H1 (cell line): ENCODE results near the gene KISS1.
"Not testable (repeated sequence)": the region's sequence is repeated elsewhere in the genome, so short reads cannot be mapped to it uniquely, and the experiment has no call there.

Experiments used
- BRCA1 ChIP-seq: IDR thresholded peaks from 2 replicates; pipeline ENCODE4 v1.6.1; 2012; ENCODE audit warnings: low read depth, low read length, improper control_type of control experiment
- EGR1 ChIP-seq: IDR thresholded peaks from 2 replicates; pipeline ENCODE4 v1.6.1; 2011; ENCODE audit warnings: low read depth, low read length, borderline replicate concordance
- EZH2 ChIP-seq: fragments of 200-600 bp; sonication (generic); IDR thresholded peaks from 2 replicates; pipeline ENCODE4 v1.7.1; 2012; ENCODE audit warnings: low read depth, mild to moderate bottlenecking, moderate library complexity, low read length, inconsistent platforms; ENCODE audit not compliant: severe bottlenecking
- NRF1 ChIP-seq: IDR thresholded peaks from 2 replicates; pipeline ENCODE4 v1.6.1; 2011; ENCODE audit warnings: mild to moderate bottlenecking, low read depth, low read length, improper control_type of control experiment
- POLR2AphosphoS5 ChIP-seq: IDR thresholded peaks from 2 replicates; pipeline ENCODE4 v1.6.1; 2011; ENCODE audit warnings: low read depth, low read length
- TEAD4 ChIP-seq: IDR thresholded peaks from 2 replicates; pipeline ENCODE4 v1.6.1; 2012; ENCODE audit warnings: low read depth, low read length, inconsistent platforms, mixed read lengths
- TF ChIP-seq, protein P1 (sequence below), 3 experiments: IDR thresholded peaks; 1 replicate in 2 of 3; 2 replicates in 1 of 3; pipeline versions ENCODE4 v1.5.1 to v1.6.1; 2011; ENCODE audit warnings: low read length in 3 of 3, mild to moderate bottlenecking in 3 of 3, inconsistent platforms in 2 of 3, low read depth in 1 of 3, moderate library complexity in 1 of 3; ENCODE audit not compliant: insufficient read depth in 1 of 3; ENCODE audit errors: control extremely low read depth in 1 of 3

DNA sequence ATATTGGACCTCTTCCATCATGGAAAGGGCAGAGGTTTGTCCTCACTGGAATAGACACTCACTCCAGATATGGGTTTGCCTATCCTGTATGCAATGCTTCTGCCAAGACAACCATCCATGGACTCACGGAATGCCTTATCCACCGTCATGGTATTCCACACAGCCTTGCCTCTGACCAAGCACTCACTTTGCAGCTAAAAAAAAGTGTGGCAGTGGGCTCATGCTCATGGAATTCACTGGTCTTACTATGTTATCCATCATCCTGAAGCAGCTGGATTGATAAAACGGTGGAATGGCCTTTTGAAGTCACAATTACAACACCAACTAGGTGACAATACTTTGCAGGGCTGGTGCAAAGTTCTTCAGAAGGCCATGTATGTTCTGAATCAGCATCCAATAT is 43.1 kb upstream of the KISS1 start:
- not testable (repeated sequence) for TF ChIP-seq EZH2, BRCA1, TEAD4, NRF1, POLR2AphosphoS5, EGR1
- TF ChIP-seq, protein P1, sequence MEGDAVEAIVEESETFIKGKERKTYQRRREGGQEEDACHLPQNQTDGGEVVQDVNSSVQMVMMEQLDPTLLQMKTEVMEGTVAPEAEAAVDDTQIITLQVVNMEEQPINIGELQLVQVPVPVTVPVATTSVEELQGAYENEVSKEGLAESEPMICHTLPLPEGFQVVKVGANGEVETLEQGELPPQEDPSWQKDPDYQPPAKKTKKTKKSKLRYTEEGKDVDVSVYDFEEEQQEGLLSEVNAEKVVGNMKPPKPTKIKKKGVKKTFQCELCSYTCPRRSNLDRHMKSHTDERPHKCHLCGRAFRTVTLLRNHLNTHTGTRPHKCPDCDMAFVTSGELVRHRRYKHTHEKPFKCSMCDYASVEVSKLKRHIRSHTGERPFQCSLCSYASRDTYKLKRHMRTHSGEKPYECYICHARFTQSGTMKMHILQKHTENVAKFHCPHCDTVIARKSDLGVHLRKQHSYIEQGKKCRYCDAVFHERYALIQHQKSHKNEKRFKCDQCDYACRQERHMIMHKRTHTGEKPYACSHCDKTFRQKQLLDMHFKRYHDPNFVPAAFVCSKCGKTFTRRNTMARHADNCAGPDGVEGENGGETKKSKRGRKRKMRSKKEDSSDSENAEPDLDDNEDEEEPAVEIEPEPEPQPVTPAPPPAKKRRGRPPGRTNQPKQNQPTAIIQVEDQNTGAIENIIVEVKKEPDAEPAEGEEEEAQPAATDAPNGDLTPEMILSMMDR (IDR thresholded peaks at IDR 0.05; ENCODE audit: control extremely low read depth in 1 of 3, insufficient read depth in 1 of 3, low read depth in 1 of 3, low read length in 3 of 3) = not testable (repeated sequence)
